NCI-H748 (cell line): ENCODE measurements around the gene UNC13C.

Source experiments
- DNase-seq: peaks from one replicate; lab custom pipeline; 2025; ENCODE audit not compliant: unreplicated experiment; lab: John Stamatoyannopoulos, UW

UNC13C gene

DNA sequence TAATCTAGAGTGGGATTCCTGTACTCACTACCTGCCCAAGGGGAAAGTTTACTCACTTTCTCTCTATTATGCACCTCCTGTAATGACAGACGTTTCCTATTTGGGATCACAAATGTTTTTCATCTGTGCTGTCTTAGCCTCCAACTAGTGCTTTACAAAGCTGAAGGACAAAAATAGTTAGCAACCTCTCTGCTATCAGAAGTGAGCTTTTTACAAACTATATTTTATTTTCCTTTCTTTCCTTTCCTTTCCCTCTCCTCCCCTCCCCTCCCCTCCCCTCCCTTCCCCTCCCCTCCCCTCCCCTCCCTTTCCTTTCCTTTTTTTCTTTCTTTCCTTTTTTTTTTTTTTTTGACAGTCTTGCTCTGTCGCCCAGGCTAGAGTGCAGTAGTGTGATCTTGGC lies 130.8 kb downstream of the UNC13C start:
- no peak for DNase-seq

- DNase-seq, result no peak
Observed at GRCh38 chr15:54119051-54119450, 140.8 kb downstream of the UNC13C start.

GRCh38 chr15:54120949-54121463 lies 142.8 kb downstream of the UNC13C start:
- DNase-seq, result no peak

GRCh38 chr15:54127574-54127973 lies 149.3 kb downstream of the UNC13C start:
- no peak for DNase-seq

DNA sequence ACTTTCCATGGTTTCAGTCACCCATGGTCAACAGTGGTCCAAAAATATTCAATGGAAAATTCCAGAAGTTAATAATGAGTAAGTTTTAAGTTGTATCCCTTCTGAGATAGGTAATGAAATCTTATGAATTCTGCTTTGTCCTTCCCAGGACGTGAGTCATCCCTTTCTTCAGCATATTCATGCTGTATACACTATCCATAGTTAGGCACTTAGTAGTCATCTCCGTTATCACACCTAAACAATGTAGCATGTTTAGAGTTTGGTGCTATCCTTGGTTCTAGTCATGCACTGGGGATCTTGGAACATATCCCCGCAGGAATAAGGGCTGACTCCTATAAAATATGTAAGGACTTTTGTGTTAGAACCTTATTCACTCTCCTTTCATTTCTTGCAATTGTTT lies 153.2 kb downstream of the UNC13C start:
- no peak for DNase-seq

GRCh38 chr15:54149115-54149531 lies 170.9 kb downstream of the UNC13C start:
- no peak for DNase-seq

- no peak for DNase-seq
Observed at GRCh38 chr15:54150255-54150654, 172.0 kb downstream of the UNC13C start.

DNA sequence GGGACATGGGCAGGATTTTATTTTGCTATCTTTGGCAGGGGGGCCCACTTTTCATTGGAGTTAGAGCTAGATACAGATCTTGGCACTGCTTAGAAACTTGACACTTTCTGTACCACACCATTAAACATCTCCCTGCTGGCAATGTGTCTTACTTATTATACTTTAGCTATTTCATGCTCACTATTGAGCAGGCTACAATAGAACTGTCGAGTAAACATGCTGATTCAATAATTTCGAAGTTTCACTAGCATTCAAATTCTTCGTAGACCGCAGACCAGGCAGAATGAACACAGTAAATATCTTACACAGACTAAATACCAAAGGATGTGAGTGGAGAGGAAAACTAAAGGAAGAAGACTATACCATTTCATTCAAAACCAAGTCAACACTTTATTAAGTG lies 180.8 kb downstream of the UNC13C start:
- DNase-seq, result no peak

DNA sequence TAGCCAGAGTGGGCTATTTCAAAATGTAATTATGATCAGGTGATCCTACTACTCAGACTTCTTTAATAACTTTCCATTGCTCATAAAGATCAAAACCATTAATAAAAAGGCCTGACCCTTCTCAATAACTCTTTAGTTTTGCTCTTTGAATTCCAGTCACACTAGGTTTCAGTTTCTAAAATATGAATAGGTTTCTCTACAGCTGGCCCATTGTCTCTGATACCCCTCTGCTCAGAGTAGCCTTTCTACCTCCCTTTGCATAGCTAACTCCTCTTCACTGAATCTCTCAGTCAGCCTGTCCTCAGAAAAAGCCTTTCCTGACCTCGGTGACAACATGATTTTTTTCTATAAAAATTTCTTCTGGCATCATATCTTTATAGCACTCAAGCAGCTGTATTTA lies 209.1 kb downstream of the UNC13C start:
- no peak for DNase-seq

DNA sequence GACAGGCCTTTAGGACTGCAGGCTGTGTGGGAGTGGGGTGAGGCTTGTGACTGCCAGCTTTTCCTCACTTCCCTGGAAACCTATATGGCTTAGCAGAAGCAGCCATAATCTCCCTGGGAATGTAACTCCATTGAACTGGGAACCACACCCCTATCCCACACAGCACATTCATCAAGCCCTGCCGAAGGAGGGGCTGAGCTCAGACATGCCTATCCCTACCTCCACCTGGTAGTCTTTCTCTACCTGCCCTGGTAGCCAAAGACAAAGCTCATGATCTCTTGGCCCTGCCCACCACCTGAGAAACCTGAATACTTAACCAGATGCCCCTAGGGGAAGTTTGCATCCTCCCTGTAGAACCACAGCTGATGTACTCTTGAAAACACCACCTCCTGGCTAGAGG lies 219.8 kb downstream of the UNC13C start:
- DNase-seq, result no peak

DNA sequence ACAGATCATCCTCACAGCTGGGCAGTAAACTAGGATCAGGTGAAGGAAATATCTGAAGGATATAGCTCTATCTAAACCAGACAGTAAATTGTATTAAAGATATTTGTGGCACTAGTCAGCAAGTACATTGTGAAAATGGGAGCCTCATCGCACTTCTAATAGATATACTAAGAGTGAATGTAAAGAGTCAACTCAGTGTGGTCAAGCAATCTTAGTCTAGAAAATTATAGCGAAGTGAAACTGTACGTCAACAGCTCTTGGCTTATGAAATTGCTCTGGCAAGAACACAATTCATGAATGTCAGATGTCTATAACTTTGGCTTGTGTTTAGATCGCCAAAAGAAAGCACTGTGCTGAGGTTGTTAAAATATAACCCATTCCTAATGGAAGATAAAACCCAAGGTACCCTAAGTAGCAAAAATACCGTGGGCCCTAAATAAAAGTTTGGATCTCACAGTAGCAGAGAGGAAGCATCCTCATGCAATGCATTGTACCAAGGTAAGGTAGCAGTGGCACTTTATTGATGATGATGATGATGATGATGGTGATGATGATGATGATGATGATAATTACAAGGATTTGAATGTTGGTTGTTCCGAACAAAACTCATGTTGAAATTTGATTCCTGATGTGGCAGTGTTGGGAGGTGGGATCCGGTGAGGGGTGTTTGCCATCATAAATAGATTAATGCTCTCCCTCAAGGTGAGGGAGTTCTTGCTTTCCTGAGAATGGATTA lies 228.5 kb downstream of the UNC13C start:
- no peak for DNase-seq

- DNase-seq, result no peak
Observed at GRCh38 chr15:54208786-54209185, 230.5 kb downstream of the UNC13C start.

GRCh38 chr15:54212635-54213034 lies 234.4 kb downstream of the UNC13C start:
- DNase-seq, result no peak

DNA sequence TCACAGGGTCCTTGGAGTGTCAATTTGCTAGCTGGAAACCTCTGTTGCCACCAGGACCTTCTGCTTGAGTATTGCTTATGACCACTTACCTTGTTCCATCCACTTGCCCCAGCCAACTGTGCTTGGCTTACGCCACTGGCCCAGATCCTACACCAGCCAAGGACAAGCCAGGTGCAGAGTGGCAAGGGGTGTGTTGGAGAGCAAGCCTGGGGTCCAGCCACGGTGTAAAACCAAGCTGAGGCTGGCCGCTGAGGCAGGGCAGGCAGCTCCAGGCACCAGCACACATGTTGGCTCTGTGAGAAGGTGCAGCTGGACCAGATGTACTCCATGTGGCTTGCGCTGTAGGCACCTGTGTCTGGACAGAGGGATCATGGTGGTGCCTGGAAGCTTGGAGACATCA lies 248.2 kb downstream of the UNC13C start:
- no peak for DNase-seq

DNA sequence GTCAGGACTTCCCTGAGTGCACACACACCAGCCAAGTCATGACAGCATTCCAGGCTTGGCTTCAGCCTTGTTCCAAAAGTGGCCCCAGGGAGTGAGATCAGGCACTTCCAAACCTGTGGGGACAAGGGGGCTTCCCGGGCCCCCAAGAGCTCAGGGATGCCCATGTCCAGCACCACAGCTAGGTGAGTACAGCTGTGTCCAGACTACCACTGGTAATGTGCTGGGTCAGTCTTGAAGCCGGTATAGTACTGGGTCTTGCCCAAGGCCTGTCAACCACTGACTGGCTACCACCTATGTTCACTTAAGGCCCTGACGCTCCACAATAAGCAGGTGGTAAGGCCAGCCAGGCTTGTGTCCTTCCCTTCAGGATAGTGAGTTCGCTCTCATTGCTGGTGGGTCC lies 249.3 kb downstream of the UNC13C start:
- no peak for DNase-seq

DNA sequence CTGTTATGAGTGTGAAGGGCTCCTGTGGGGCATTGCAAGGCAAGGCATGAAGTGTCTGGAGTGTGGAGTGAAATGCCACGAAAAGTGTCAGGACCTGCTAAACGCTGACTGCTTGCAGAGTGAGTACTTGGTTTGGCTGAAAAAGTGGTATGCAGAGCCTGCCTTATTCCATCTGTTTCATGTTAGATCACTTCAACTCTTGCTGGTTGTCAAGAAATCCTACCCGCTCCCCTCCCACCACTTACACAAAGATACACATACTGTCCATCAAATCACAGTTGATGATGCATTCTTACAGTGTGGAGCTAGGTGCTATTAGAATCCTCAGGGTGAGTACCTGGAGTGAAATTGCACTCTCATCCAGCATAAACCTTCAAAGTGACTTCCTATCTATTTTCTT lies 272.1 kb downstream of the UNC13C start:
- DNase-seq, result no peak

DNA sequence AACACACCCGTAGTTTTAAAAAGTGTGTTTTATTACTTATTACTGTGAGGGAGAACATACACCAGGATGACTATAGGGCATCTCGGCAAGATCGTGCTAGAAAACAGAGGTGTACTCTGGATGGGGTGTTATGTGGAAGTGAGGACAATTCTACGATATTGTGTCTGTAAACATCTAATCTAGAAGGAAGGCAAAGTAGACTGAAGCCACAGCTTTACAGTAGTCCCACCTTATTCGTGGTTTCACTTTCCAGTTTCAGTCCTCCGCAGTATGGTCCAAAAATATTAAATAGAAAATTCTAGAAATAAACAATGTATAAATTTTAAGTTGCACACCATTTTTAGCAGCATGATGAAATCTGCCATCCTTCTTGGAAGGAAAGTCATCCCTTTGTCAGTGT lies 277.9 kb downstream of the UNC13C start:
- DNase-seq, result no peak

GRCh38 chr15:54273928-54274327 lies 295.7 kb downstream of the UNC13C start:
- peak; percentile 0 for DNase-seq

DNA sequence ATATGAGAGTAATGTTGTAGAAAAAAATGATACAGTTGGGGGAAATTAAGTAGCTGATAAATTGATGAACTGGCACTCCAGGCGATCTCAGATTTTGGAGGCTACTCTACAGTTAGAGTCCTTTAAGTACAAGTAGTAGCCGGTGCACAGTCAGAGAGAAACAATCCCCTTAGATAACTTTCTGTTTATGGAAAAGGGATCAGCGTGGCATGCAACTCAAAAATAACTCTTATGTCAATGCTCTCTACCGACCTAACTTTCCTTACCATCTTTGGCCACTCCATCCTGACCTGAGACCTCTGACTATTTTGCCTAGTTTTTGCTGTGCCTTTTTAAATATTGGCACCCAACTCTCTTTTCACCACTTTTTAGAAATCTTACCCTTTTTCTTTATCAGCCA lies 299.6 kb downstream of the UNC13C start:
- no peak for DNase-seq

GRCh38 chr15:54280726-54281125 lies 302.5 kb downstream of the UNC13C start:
- DNase-seq, result no peak

GRCh38 chr15:54282228-54282836 lies 304.1 kb downstream of the UNC13C start:
- no peak for DNase-seq

DNA sequence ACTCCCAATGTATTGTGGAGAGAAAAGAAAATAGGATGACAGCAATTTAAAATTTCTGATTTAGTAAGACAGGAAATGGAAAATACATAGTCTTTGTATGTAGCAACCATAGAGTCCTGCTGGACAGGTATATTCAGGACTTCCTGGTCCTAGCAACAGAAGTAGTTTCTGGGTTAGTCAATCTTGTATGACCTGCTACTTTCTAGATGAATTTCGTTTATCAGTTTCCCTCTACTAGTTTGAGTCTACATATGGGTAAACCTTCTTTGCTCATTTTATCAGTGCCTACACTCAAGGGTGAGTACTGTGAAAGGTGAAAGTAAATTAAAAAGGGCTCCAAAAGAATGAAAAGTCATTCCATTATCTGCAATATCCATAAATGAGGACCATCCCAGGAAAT lies 309.8 kb downstream of the UNC13C start:
- DNase-seq, result no peak
